Smooth muscle cell of the coronary artery (primary cell): ENCODE data around the gene LPCAT2. TPM values are rescaled to one million over a fixed set of nuclear protein-coding genes. Genes with fewer than 3 reads are reported as not detected.

Experiments used
- total RNA-seq: library from RNA; depleted of rRNA; stranded (reverse); fragments of >200 nt; gene quantifications from 2 replicates; pipeline ENCODE4 v1.2.3, GENCODE V29; 2014; ENCODE audit warnings: low replicate concordance

The LPCAT2 gene, protein sequence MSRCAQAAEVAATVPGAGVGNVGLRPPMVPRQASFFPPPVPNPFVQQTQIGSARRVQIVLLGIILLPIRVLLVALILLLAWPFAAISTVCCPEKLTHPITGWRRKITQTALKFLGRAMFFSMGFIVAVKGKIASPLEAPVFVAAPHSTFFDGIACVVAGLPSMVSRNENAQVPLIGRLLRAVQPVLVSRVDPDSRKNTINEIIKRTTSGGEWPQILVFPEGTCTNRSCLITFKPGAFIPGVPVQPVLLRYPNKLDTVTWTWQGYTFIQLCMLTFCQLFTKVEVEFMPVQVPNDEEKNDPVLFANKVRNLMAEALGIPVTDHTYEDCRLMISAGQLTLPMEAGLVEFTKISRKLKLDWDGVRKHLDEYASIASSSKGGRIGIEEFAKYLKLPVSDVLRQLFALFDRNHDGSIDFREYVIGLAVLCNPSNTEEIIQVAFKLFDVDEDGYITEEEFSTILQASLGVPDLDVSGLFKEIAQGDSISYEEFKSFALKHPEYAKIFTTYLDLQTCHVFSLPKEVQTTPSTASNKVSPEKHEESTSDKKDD
- 3.7 and 30.2 TPM in 2 replicates for total RNA-seq

DNA sequence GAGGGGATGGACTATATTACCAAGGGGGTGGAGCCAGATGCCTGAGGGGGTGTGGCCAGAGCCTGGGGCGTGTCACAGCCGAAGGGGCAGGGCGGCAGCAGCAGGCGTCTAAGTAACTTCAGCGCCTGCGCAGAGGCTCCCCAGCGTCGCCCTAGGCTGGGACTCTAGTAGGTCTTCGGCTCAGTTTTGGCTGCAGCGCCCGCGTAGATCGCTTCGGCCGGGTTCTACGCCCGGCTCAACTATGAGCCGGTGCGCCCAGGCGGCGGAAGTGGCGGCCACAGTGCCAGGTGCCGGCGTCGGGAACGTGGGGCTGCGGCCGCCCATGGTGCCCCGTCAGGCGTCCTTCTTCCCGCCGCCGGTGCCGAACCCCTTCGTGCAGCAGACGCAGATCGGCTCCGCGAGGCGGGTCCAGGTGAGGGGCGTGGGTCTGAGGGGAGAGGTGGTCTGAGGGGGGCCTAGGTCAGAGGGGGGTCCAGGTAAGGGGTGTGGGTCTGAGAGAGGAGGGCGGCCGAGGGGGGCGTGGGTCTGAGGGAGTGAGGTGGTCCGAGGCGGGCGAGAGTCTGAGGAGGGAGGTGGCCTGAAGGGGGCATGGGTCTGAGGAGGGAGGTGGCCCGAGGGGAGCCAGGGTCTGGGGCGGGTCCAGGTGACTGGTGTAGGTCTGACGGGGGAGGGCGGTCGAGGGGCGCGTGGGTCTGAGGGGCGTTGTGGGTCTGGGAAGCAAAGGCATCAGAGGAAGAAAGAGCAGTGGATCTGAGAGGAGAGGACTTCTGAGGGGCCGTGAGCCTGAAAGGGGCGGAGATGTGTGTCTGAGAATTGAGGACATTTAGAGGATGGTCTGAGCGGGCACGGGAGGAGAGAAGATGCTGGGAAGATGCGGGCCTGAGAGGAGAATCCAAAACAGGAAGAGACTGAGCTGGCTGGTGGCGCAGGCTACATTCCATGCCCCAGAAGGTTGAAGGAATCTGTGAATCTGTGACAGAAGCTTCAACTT, at the start of gene LPCAT2:
LPCAT2 (plus strand) TSS at position 132 of the 991 bp plus-strand sequence; CDS start at position 242, 110 bp downstream.

DNA sequence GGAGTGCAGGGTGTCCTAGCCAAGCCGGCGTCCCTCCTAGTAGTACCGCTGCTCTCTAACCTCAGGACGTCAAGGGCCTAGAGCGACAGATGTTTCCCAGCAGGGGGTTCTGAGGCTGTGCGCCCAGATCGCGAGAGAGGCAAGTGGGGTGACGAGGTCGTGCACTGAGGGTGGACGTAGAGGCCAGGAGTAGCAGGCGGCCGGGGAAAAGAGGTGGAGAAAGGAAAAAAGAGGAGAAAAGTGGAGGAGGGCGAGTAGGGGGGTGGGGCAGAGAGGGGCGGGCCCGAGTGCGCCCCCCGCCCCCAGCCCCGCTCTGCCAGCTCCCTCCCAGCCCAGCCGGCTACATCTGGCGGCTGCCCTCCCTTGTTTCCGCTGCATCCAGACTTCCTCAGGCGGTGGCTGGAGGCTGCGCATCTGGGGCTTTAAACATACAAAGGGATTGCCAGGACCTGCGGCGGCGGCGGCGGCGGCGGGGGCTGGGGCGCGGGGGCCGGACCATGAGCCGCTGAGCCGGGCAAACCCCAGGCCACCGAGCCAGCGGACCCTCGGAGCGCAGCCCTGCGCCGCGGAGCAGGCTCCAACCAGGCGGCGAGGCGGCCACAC, 29.9 kb upstream of the LPCAT2 start, which contains the start of gene MMP2:
MMP2 (plus strand) TSS at position 372 of the 603 bp plus-strand sequence. CDS start 282 bp downstream, outside the sequence.

DNA sequence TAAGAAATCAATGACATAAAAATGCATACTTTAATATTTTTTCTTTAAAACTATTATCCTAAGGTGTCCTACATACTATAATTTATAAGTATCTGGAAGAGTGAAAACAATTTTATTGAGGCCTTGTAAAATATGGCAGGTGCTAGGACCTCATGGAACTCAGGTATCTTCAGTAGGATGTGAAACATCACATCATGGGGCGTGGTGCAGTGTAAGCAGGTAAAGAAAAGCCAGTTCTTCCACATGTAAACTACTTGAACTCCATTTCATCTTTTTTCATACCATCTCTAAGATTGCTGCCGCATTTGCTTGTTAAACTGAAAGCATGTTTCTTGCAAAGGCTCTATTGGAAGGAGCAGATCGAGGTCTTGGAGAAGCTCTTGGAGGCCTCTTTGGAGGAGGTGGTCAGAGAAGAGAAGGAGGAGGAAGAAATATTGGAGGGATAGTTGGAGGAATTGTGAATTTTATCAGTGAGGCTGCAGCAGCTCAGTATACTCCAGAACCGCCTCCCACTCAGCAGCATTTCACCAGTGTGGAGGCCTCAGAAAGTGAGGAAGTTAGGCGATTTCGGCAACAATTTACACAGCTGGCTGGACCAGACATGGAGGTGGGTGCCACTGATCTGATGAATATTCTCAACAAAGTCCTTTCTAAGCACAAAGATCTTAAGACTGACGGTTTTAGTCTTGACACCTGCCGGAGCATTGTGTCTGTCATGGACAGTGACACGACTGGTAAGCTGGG, 57.7 kb downstream of the LPCAT2 start, which contains the start of gene CAPNS2:
CAPNS2 (plus strand) TSS at position 253 of the 744 bp plus-strand sequence; CDS start at position 326, 73 bp downstream.

Other genes starting within 250 kb of the LPCAT2 start
- 0.12 TPM in 1 of 2 replicates, not detected in the other for gene IRX6, start 184.9 kb upstream of the LPCAT2 start, total RNA-seq
- gene MMP2, start 29.9 kb upstream of the LPCAT2 start, total RNA-seq = 985 and 2,683 TPM in 2 replicates
- gene CAPNS2, start 57.6 kb downstream of the LPCAT2 start, total RNA-seq = 0.12 and 0.75 TPM in 2 replicates
- not detected in 2 replicates for gene SLC6A2, start 146.9 kb downstream of the LPCAT2 start, total RNA-seq